Calu3 (cell line): Measurements from ENCODE around the gene ZBTB16. TPM values are rescaled to one million over a fixed set of nuclear protein-coding genes. Genes with fewer than 3 reads are reported as not detected.

Experiments used
- BruUV-seq: library from RNA; stranded (reverse); fragments of 400-500 nt; replicated peaks from 2 replicates; lab custom pipeline; 2021; lab: Mats Ljungman, UMichigan
- CTCF ChIA-PET: fragments of 300-600 bp; sonication (Branson Sonifier 250); formaldehyde crosslinking; loops from one replicate; lab custom pipeline; 2022; ENCODE audit warnings: antibody characterized with exemption; lab: Charles Lee
- DNase-seq: peaks from one replicate; pipeline ENCODE4 v3.0.0; 2022
- H3K27ac Mint-ChIP-seq: one replicate; pipeline ENCODE4 v1.8.0; 2022; ENCODE audit warnings: mixed read lengths; ENCODE audit not compliant: unreplicated experiment
- H3K27me3 Mint-ChIP-seq: one replicate; pipeline ENCODE4 v1.8.0; 2022; ENCODE audit warnings: mixed read lengths; ENCODE audit not compliant: unreplicated experiment
- H3K36me3 Mint-ChIP-seq: one replicate; pipeline ENCODE4 v1.8.0; 2022; ENCODE audit warnings: mild to moderate bottlenecking, moderate library complexity, mixed read lengths; ENCODE audit not compliant: insufficient read depth, unreplicated experiment
- H3K4me1 Mint-ChIP-seq: one replicate; pipeline ENCODE4 v1.8.0; 2022; ENCODE audit warnings: mild to moderate bottlenecking, low read depth, mixed read lengths; ENCODE audit not compliant: unreplicated experiment
- H3K4me3 Mint-ChIP-seq: one replicate; pipeline ENCODE4 v1.8.0; 2022; ENCODE audit warnings: mild to moderate bottlenecking, low read depth, moderate library complexity, mixed read lengths; ENCODE audit not compliant: unreplicated experiment
- H3K9me3 Mint-ChIP-seq: one replicate; pipeline ENCODE4 v1.8.0; 2022; ENCODE audit warnings: low read depth, mixed read lengths; ENCODE audit not compliant: unreplicated experiment
- intact Hi-C: fragments of 100-400 bp; cut with micrococcal nuclease; formaldehyde crosslinking; loops from one replicate; pipeline ENCODE4 v1.10.0; 2022; ENCODE audit not compliant: unreplicated experiment
- total RNA-seq: library from RNA; stranded (reverse); gene quantifications from 2 replicates; pipeline ENCODE4 v1.2.3, GENCODE V29; 2022
- TF ChIP-seq, protein P1 (sequence below): fragments of 200-600 bp; IDR thresholded peaks from one replicate; pipeline ENCODE4 v1.8.0; 2022; ENCODE audit warnings: antibody characterized with exemption; ENCODE audit not compliant: unreplicated experiment

ZBTB16 gene
- total RNA-seq, 1 experiment from 2014 or later, result not detected

DNA sequence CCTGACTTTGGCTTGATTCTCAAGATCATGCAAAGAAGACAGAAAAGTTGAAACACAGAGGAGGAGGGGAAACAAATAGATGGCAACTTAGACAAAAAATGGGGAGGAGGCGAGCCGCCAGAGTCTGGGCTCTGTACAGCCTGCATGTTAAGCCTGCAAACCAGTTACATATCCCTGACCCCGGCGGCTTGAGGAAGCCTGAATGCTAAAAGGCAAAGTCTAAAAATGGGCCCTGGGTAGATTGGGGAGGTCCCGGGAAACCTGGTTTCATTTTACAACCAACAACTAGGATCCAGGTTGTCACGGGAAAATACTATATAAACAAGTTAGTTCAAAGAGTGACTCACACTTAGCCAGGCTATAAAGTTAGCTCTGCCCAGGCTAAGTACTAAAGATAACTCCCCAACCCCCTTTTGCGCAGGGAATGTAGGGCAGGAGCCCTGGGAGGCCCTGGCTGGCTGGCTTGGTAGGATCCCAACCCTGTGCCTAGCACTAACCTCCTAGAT is 18.8 kb upstream of the ZBTB16 start:
- Mint-ChIP-seq H3K9me3 (no peaks in the 10 kb centered on the region), H3K4me3 (no peak overlapping the region), H3K27me3 (peaks cover 38% of the 10 kb centered on the region), H3K27ac (no peak overlapping the region), H3K4me1 (no peaks in the 10 kb centered on the region), H3K36me3 (no peaks in the 10 kb centered on the region)
- TF ChIP-seq, protein P1, sequence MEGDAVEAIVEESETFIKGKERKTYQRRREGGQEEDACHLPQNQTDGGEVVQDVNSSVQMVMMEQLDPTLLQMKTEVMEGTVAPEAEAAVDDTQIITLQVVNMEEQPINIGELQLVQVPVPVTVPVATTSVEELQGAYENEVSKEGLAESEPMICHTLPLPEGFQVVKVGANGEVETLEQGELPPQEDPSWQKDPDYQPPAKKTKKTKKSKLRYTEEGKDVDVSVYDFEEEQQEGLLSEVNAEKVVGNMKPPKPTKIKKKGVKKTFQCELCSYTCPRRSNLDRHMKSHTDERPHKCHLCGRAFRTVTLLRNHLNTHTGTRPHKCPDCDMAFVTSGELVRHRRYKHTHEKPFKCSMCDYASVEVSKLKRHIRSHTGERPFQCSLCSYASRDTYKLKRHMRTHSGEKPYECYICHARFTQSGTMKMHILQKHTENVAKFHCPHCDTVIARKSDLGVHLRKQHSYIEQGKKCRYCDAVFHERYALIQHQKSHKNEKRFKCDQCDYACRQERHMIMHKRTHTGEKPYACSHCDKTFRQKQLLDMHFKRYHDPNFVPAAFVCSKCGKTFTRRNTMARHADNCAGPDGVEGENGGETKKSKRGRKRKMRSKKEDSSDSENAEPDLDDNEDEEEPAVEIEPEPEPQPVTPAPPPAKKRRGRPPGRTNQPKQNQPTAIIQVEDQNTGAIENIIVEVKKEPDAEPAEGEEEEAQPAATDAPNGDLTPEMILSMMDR, result no peak
- BruUV-seq, result no TSS peak
- intact Hi-C loops, result no loop called here
- CTCF ChIA-PET, result no interaction called here
- DNase-seq, result no peak

DNA sequence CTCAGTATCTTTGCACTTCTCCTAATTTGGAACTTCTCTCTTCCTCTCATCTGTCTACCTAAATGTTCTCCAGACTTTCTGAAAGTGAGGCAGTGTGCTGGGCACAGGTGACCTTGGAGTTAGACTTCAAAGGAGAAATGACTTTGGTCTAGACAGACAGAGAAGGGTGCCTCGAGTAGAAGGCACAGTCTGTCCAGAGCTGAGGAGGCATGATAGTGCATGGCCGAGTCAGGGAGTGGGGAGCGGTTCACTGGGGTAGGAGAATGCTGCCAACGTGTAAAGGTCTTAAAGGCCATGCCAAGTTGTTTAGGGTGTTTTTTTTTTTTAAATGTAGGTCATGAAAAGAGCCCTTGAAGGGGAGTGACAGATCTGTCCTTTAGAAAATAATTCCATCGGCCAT is 17.3 kb upstream of the ZBTB16 start:
- H3K27ac Mint-ChIP-seq, result no peak overlapping the region
- H3K4me3 Mint-ChIP-seq, result no peak overlapping the region
- intact Hi-C loops, result no loop called here
- CTCF ChIA-PET, result no interaction called here
- H3K27me3 Mint-ChIP-seq, result peaks cover 30% of the 10 kb centered on the region
- no TSS peak for BruUV-seq
- H3K4me1 Mint-ChIP-seq, result no peaks in the 10 kb centered on the region
- H3K9me3 Mint-ChIP-seq, result no peaks in the 10 kb centered on the region
- H3K36me3 Mint-ChIP-seq, result no peaks in the 10 kb centered on the region
- TF ChIP-seq, protein P1, result no peak
- DNase-seq, result no peak

DNA sequence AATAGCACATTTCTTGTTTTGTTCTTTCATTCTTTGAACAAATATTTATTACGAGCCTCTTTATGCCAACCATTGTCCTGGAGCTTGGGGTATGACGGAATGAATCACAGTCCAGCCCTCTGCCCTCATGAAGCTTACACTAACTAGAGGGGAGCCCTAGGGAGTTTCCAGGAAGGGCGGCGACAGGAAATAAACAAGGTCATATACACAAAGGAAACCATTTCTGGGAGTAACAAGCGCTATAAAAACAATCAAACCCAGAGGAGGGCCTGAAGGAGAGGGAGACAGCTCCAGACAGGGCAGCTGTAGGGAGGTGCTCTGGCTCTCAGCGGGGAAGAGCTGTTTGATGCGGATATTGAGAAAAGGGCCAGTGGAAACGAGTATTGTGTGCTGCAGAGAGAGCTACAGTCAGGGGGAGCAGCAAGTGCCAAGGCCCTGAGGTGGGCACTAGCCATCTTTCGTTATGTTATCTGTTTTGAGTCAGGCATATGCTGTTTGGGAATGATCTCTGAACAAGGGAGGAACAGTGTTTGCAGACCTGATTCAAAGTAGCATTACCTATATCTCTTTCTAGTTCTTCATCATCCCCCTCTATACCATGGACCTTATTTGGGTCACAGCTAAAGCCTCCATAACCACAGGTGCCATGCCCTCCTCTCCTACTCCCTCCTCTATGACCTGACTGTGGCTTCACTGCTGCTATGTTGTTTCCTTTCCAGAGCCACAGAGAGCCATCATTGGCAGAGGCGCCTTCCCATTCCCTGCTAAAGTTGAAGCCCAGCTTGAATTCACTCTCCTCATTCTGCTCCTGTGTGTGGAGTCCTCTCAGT is 15.3 kb upstream of the ZBTB16 start:
- CTCF ChIA-PET, result no interaction called here
- H3K36me3 Mint-ChIP-seq, result no peaks in the 10 kb centered on the region
- H3K9me3 Mint-ChIP-seq, result no peaks in the 10 kb centered on the region
- TF ChIP-seq, protein P1, result no peak
- no peak overlapping the region for H3K27ac Mint-ChIP-seq
- DNase-seq, result no peak
- peaks cover 17% of the 10 kb centered on the region for H3K27me3 Mint-ChIP-seq
- no TSS peak for BruUV-seq
- intact Hi-C loops, result no loop called here
- no peak overlapping the region for H3K4me3 Mint-ChIP-seq
- H3K4me1 Mint-ChIP-seq, result no peaks in the 10 kb centered on the region

DNA sequence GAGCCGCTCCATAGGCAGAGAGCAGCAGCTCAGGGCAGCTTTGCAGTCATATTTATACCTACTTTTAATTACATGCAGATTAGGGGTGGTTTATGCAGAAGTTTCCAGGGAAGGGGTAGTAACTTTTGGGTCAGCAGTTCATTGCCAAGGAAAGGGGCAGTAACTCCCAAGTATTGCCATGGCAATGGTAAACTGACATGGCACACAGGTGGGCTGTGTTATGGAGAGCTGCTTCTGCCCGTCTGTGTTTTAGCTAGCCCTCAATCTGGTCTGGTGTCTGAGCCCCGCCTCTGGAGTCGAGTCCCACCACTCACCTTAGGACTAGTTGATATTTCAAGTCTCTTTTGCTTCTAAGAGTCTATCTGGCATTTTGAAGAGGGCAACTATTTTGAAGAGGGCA is 12.2 kb upstream of the ZBTB16 start:
- Mint-ChIP-seq H3K4me1 (no peaks in the 10 kb centered on the region), H3K9me3 (no peaks in the 10 kb centered on the region), H3K27me3 (peaks cover 17% of the 10 kb centered on the region), H3K4me3 (no peak overlapping the region), H3K27ac (no peak overlapping the region), H3K36me3 (no peaks in the 10 kb centered on the region)
- intact Hi-C loops, result no loop called here
- TF ChIP-seq, protein P1, result no peak
- CTCF ChIA-PET, result interaction anchor here (0.7 kb wide), 1 partner anchor 232 kb away, joined by 3 read pairs; no protein-coding TSS in a partner anchor
- no TSS peak for BruUV-seq
- no peak for DNase-seq
